CD4-positive, alpha-beta T cell treated with Interleukin-12 subunit alpha and Interleukin-12 subunit beta, for 1 hour (primary cell): ENCODE data around the gene CRLF1.

Experiments used
- DNase-seq: peaks from one replicate; pipeline ENCODE4 v3.0.0-alpha.2; 2020

Gene CRLF1, protein sequence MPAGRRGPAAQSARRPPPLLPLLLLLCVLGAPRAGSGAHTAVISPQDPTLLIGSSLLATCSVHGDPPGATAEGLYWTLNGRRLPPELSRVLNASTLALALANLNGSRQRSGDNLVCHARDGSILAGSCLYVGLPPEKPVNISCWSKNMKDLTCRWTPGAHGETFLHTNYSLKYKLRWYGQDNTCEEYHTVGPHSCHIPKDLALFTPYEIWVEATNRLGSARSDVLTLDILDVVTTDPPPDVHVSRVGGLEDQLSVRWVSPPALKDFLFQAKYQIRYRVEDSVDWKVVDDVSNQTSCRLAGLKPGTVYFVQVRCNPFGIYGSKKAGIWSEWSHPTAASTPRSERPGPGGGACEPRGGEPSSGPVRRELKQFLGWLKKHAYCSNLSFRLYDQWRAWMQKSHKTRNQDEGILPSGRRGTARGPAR

DNA sequence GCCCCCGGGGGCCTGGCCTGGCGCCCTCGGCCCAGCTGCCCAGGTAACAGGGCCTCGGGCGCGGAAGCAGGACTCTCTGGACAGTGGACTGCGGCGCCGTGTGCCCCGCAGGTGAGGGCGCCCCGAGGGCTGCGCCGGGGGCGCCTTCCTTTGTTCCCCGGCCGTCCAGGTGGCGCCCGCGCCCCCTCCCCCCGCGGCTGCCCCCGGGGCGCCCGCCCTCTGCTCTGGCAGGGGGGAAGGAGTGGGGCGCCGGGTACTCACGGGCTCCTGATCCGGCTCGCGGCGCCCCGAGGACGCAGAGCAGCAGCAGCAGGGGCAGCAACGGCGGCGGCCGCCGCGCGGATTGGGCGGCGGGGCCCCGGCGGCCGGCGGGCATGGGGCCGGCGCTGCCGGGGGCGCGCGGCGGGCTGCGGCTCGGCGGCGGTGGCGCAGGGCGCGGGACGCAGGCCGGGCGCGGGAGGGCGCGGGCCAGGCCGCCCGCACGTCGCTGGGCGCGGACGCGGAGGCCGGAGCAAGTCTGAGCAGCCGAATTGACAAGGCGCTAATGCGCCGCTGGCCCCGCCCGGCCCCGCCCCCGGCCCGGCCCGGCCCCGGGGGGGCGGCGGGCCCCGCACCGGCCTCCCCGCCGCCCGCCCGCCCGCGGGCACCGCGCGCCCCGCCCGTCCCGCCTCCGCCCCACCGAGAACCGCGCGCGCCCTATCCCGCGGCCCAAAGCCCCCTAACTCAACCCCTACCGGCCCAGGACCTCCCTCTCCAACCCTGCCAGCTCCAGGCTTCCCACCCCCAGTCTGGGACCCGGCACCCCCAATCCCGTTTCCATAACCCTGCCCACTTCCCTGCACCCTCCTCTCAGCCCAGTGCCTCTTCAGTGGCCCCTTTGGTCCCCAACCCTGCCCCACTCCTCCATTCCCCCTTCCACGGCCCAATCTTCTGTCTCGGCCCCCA is at the start of gene CRLF1:
TSS of gene CRLF1 (minus strand) at position 519 of the 945 bp plus-strand sequence. CDS start at position 376, 143 bp downstream.
- no peak for DNase-seq

DNA sequence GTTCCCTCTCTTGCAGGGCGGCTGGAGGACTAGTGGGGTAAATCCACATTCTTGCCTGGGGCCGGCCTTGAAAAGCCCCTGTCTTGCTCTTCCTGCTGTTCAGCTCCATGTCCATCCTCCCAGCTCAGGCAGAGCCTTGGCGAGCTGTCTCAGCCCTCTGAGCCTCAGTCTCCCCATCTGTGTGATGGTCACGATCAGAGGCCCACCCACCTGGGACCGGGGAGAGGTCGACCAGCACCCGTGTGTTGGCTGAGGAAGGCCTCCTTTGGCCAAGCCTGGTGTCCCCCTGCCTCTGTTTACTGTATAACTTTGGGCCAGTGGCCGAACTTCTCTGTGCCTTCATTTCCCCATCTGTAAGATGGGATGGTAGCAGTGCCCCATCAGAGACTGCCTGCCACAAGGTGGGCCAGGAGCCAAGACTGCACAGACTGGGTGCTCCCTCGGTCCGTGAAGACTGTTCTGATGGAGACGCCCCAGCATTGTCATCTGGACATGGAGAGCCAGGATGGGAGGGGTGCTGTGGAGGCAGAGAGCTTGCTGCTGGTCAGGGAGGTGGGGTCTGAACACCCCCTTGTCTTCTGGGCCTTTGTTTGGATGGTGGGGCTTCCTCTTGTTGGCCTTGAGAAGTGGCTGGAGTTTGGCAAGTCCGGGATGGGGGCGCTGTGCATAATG is 48.7 kb upstream of the CRLF1 start:
- DNase-seq, result no peak

DNA sequence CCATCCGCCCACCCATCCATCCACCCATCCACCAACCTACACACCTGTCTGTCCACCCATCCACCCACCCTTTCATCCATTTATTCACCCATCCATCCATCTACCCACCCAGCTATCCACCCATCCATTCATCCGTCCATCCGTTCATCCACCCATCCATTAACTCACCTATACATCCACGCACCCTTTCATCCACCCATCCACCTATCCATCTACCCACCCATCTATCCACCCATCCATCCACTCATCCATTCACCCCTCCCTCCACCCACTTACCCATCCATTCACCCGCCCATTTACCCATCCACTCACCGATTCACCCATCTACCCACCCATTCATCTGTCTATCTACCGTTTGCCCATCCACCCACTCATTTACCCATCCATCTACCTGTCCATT is 47.9 kb upstream of the CRLF1 start:
- no peak for DNase-seq

DNA sequence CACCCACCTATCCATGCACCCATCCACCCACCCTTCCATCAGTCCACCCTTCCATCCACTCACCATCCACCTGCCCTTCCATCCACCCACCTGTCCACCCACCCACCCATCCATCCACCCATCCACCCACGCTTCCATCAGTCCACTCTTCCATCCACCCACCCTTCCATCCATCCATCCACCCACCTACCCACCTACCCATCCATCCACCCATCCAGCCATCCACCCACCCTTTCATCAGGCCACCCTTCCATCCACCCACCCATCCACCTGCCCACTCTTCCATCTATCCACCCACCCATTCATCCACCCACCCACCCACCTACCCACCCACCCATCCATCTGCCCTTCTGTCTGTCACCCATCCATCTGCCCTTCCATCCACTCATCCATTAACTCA is 47.3 kb upstream of the CRLF1 start:
- no peak for DNase-seq

DNA sequence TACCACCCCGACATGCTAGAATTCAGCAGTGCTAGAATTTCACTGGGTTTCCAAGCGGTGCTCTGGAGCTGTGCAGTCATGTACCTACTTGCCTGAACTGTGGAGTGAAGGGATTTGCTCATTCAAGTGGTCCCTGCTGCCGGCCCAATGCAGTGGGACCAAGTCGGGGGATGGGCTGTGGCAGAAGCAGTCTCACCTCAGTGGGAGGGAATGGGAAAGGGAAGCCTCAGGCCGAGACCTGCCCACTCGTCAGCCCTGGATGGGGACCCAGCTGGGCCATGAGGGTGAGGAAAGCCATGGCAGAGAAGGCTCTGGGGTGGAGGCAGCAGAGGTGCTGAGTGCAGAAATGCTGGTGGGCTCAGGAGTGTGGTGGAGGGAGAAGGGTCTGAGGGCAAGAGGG is 45.1 kb upstream of the CRLF1 start:
- DNase-seq, result no peak

DNA sequence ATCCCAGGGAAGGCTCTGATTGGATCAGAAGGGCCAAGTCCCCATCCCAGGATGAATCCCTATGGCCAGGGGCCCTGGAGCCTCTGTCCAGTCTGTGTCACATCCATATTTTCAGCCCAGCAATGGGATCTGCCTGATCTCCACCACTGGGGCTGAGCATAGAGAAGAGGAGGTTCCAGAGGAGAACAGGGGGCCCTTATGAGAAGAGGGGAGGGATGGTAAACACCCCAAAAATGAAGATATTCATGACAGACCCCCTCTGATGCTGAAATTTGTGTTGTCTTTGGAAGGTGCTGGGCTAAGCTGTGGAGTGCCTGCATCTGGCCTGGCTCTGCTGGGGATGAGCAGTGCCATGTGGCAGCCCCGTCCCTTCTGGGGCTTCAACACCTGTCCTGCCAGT is 44.7 kb upstream of the CRLF1 start:
- DNase-seq, result no peak

DNA sequence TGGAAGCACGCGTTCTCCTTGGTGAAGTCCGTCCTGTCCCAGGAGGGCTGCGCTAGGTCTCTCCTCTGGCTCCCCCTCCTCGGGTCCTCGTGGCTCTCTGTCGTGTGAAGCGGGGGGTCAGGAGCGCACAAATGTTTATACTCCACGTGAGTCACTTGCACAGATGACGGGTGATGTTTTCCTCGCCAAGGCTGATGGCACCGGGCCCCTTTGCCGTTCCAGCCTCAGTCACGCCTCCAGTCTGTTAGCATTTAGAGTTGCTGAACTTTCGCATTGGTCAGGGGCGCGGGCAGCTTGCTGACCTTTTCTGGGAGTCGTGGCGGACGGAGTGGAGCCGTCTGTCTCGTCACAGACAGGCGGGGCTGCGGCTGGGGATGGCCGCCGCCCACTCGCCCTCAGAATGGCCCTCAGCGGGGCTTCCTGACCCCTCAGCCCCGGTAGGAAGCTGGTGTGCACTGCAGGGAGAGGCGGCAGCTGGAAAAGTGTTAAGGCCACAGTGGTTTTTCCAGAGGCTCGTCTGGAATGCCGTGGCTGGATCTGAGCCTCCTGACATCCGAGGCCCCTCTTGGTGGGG is 44.0 kb upstream of the CRLF1 start:
- DNase-seq, result no peak

DNA sequence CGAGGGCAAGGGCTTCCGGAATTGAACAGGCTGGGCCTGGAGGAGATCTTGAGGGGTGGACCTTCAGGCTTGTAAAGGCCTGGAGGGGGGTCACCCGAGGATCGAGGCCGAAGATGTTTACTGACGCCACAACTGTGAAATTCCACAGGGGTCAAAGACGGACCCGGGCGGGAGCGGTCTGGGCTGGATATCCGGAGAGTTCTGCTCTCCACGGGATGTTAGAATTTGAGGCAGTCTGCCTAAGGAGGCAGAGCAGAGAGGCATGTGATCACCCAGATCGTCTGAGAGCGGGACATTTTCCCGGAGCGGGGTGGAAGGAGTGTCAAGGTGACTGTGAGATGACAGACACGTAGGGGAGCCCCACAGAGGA is 43.4 kb upstream of the CRLF1 start:
- DNase-seq, result no peak

DNA sequence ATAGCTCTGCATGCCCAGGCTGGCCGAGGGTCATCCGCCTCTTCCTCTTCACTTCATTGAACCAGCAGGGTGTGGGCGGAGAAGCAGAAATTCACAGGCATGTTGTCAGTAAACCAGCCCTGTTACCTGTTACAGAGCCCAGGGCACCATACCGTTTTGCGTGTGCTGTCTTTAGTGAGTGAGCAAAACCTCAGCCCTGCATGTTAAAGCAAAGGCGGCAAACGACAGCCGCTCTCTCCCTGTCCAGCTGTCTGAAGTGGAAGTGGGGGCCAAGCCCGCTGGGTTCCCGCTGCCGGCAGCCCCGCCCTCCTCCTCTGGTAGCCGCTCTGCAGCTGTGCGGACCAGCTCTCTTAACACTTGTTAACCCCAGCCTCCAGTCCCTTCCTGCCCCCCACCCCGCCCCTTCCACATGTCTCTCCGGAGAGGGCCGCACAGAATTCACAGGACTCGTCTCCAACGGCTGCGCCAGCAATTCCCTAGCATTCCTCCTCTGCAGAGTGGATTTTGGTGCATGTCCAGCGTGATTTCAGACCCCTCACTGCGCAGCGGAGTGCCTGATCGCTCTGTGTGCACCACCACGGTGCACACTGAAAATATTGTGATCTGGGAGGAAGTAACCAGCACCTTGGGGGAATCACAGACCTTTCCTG is 42.9 kb upstream of the CRLF1 start:
- no peak for DNase-seq

DNA sequence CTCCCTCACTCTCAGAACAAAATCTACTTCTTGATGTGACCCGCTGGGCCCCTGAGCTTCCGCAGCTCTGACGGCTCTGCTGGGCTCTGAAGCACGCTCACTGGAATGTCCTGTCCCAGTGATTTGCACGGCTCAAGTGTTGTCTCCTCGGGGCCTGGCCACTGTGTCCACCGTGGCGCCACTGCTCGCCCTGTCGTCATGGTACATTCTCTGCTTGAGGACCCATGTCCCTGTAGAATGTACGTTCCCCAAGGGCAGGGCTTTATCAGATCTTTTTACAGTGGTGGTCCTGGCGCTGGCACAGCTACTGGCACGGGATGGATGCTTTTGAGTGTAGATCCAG is 42.3 kb upstream of the CRLF1 start:
- DNase-seq, result no peak

DNA sequence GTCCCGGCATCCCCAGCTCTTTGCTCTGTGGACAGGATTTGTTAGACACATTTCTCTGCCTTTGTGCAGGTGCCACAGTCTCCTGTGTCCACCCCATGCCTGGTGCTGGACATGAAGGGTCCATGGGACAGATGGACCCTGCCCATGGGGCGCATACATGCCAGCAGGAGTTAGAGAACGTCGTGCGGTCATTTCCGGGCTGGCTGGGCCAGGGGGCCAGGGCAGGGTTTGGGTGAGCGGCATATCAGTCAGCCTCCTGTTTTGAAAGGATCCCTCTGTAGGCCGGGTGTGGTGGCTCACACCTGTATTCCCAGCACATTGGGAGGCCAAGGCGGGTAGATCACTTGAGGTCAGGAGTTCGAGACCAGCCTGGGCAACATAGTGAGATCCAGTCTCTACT is 41.2 kb upstream of the CRLF1 start:
- no peak for DNase-seq

DNA sequence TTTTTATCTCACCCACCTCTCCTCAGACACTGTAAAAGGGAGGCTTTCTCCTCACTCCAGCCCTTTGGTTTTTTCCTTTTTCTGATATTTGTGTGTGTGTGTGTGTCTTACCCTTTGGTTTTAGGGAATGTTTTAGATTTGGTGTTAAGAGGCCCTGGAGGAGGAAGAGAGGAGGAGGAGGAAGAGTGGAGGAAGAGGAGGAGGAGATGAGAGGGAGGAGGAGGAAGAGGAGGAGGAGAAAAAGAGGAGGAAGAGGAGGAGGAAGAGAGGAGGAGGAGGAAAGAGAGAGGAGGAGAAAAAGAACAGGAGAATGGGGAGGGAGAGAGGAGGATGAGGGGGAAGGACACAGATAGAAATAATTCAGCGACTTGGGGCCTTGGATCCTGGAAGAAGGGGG is 40.8 kb upstream of the CRLF1 start:
- DNase-seq, result no peak

DNA sequence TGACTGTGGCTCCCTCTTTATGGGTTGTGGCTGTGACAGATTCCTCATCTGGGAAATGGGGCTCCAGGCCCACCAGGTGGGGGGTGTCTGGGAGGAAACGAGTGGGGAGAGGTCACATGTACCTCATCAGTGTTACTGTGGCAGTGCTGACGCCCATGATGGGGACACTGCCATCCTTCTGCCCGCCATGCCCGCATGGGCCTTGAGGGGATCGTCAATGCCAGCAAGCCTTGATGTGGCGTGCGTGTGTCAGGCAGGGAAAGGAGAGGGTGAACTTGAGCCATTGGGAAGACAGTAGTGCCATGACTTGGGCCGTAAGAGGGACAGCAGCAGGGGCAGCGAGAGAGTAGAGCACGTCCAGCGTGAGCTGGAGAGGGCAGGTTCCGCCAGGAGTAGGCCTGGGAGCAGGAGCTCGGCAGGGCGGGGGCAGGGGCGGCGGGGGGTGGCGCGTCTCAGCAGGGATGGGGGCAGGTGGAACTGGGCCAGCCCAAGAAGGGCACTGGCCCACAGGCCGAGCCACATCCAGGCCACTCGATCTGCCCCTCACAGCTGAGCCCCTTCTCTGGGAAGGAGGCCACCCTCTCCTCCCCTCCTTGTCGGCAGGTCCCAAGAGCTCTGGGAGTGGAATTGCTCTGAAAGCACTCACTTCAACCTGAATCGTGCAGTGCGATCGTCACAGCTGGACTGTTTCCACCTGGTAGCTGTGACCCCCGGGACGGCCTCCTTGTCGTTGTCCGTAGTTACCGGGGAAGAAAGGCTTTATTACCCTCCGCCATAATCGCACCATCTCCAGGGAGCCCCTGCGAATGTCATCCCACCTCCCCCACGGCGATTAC is 40.2 kb upstream of the CRLF1 start:
- no peak for DNase-seq

DNA sequence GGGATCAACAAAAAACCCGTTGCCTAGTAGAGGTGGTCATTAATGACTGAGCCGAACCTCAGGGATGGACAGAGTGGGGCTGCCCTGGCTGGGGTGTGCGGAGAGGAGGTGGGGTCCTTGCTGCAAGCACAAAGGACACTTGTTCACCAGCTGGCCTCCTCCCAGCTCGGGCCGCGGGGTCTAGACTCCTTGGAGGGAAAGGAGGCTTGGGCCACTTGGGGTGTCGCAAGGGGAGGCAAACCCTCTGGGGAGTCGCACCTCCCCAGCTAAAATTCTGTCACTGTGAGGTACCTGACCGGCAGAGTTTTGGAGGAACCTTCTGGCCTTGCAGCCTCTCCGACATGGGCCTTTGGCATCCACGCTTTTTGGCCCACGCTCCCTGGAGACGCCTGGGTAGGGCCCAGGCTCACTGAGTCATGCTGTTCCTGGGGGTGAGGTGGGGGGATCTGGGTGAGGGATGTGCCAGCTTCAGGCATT is 38.5 kb upstream of the CRLF1 start:
- no peak for DNase-seq

DNA sequence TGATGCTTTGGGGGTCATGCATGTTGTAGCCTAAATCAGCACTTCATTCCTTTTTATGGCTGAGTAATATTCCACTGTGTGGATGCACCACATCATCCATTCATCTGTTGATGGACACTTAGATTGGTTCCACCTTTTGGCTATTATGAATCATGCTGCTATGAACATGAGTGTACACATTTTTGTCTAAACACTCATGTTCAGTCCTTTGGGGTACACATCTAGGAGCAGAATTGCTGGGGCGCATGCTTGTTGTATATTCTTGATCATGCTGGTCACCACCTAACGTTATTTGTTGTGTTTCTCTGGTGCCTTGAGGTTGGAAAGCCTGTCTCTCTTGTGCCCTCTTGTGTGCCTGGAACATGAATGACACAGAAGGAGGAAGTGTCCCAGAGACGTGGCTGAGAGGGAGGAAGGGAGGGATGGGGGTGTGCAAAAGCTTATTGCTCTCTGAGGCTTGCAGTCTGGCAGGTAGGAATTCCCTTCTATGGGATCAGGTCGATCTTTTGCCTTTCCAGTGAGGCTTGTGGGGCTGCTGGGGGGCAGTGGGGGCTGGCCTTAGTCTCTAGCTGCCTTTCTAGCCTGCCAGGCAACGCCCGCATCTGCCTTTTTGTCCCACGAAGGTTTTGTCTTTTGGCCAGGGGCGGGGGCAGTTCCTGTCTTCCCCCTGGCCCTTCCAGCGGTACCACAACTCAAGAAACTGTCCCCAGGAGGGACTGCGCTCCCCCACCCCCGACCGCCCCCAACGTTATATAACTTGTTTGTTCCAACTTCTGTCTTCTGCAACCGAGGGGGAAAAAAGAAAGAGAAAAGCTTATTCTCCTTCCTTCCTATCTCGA is 37.8 kb upstream of the CRLF1 start:
- DNase-seq, result no peak

DNA sequence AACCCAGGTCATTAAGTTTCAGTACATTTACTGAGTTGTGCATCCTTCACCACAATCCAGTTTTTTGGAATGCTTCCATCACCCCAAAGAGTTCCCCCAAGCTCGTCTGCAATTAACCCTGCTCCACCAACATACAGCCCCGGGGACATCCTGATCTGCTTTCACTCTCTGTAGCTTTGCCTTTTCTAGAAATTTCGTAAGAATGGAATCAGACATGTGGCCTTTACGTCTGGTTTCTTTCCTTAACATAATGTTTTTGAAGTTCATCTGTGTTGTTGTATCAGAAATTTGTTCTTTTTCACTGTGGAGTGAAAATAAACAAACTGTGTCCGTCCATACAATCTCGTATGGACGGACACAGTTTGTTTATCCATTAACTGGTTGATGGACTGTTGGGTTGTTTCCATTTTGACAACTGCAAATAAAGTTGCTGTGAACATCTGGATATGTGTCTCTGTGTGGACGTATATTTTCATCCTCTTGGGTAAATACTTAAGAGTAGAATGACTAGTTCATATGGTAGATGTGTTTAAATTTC is 33.2 kb upstream of the CRLF1 start:
- DNase-seq, result no peak

DNA sequence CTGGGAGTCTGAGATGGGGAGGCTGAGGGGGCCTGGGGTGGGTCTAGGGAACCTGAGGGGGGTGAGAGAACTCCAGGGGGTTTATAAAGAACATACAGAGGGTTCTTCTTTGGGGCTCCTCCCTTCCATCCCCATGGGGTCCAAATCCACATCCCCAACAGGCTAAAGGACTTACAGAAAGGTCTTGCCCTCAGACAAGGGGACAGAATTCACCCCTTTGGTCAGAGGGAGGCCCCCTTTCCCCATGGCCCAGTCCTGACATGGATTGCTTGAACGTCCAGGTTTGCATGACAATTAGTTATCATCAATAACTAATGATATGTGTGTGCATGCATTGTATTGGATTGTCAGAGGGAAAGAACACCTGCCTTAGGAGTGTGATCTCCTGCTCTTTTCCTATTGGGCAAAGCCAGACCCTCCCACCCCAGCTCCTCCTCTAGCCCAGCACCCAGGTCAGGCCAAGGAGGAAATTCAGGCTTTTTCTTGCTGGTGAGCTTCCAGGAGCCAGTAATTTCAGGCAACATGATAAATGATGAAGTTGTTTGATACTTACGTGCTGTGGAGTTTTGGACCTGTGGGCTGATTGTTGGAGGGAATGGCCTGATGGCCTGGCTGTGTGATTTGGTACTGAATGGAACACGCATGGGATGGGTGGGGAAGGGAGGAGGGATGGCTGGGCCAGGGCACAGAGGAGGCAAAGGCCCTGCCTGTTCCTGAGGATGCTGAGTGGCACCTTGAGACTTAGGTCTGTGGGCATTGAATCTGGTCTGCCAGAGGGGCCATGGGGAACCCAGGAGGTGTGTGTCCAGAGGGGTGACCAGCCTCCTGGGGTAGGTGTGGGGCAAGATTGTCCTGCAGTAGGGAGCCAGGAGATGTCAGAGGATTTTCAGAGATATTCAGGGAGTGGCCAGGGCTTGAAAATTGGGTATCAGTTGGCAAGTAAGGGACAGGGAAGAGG is 31.4 kb upstream of the CRLF1 start:
- no peak for DNase-seq

DNA sequence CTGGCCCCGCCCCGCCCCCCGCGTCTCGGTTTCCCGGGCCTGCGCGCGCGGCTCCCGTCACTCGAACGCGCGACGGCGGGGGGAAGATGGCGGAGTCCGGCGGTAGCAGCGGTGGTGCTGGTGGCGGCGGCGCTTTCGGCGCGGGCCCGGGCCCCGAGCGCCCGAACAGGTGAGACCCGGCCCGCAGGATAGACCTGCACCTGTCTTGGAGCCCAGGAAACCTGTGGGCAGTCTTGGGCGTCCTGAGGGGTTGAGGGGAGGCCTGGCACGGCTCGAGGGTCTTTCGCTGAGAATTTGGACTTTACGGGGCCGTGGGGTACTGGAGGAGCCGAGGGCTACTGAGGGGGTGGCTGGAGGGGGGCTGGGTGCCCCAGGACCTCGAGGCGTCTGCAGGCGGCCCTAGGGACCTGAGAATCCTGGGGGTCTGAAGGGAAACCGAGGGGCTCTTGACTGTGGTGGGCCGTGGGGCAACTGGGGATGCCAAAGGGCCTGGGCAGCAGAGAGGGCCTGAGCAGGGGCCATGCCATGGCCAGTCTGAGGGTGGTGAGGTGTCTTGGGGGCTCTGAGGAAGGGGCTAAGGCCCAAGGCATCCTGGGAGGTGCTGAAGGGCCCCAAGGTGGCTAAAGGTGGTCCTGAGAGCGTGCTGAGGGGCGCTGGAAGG is 30.5 kb upstream of the CRLF1 start, which contains the start of gene KLHL26:
TSS of gene KLHL26 (plus strand) at position 60 of the 661 bp plus-strand sequence. CDS start at position 87, 27 bp downstream.
- no peak for DNase-seq
